ENCODE measurements around the gene SV2B.

GRCh38 chr15:91246998-91247397 lies 146.9 kb downstream of the SV2B start:
- no peak for TF ChIP-seq CTCF (conservative IDR thresholded peaks at IDR 0.05 in 1 of 2, IDR thresholded peaks at IDR 0.05 in 1 of 2; ENCODE audit: low read depth in 1 of 2, low read length in 2 of 2)
- no peak for TF ChIP-seq EZH2 (IDR thresholded peaks at IDR 0.05; ENCODE audit: low read length, missing control alignments)
